Right lung (tissue), 5 donors: Measurements from ENCODE around the gene ZFPL1. TPM values are rescaled to one million over a fixed set of nuclear protein-coding genes. Genes with fewer than 3 reads are reported as not detected.
A peak's percentile ranks its signal among the peaks of the same experiment; 100 is the strongest.

Experiments
- DNase-seq, 2 donors: peaks; one replicate each; pipeline ENCODE4 v3.0.0-alpha.2; 2013
- polyA plus RNA-seq, 5 donors: library from polyadenylated mRNA; unstranded; fragments of 120-200 nt; gene quantifications; one replicate each; pipeline versions ENCODE4 v1.2.1 to v1.2.3, GENCODE V29; 2013; ENCODE audit warnings: inconsistent platforms in 1 of 5, low replicate concordance in 1 of 5; ENCODE audit not compliant: insufficient read length in 5 of 5, insufficient read depth in 1 of 5

Gene ZFPL1
- polyA plus RNA-seq, 5 donors: 23.5 to 35.3 (median 29.7) TPM

DNA sequence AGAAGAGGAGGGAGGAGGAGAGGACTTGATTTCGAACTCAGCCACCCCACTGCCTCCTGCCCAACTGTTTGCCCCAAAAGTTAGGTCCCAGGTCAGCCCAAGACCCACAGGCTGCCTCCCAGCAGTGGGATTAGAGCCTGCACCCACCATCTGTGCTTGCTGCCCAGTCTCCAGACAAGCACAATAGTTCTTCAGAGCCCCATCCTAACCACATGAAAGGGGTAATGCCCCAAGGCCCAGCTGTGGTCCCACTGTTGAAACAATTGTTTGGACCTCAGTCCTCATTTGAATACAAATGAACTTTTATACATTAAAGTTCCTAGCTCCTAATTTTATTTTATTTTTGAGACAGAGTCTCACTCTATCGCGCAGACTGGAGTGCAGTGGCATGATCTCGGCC lies 6.6 kb downstream of the ZFPL1 start:
- no peak for DNase-seq

DNA sequence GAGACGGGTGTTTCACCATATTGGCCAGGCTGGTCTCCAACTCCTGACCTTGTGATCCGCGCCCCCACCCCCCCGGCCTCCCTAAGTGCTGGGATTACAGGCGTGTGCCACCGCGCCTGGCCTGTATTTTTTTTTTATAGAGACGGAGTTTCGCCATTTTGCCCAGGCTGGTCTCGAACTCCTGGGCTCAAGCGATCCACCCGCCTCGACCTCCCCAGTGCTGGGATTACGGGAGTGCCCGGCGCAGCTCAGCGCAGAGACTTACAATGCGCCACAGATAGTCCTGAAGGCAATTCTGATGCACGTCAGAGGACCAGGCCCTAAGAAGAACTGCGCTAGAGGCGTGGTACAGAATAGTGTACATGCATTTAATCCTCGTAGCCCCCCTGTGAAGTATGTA lies 11.4 kb downstream of the ZFPL1 start:
- DNase-seq: no peak

DNA sequence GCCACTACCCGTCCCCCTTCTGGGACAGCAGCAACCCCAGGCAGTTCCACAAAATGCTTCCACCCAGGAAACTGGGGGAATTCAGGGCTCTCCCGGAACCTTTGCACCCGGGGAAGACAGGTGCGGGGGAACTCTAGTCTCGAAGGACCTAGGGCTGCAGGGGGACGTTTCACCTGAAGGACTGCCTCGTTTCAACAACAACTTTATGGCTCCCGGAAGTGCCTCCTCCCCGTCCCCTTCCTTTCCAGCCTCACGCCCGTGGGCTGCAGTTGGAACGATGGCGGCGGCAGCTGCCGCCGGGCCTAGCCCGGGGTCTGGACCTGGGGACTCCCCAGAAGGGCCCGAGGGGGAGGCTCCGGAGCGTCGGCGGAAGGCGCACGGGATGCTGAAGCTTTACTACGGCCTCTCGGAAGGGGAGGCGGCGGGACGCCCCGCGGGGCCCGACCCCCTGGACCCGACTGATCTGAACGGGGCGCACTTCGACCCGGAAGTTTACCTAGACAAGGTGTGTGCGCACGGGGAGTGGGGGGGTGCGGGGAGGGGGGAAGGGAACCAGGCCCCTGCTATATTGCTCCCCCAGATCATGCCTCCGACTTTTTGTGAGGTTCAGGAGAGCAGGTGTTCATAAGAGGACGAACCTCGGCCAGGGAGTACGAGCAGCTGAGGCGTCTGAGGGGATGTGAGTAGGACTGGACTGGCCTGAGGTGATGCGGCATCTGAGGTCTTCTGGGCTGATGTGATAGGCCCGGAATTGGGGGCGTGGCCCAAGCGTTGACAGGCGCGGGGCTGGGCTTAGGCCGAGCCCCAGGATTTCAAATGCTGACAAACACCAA lies 12.2 kb downstream of the ZFPL1 start, which contains the start of gene VPS51:
TSS of gene VPS51 (plus strand) at position 241 of the 833 bp plus-strand sequence. CDS start at position 278, 37 bp downstream.
- peak; percentile 83 for DNase-seq

DNA sequence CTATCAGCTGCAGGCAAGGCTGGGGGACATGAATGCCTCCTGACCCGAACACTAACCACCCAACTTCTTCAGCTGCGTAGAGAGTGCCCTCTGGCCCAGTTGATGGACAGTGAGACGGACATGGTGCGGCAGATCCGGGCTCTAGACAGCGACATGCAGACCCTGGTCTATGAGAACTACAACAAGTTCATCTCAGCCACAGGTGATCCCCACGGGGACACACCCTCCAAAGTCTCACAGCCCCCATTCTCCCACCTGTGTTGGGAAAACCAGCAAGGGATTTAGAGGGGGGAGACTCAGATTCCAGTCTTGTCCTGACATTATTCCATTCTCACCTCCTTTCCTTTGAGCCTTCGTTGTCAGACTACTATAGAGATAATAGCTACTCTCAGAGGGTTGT lies 12.9 kb downstream of the ZFPL1 start:
- no peak for DNase-seq

DNA sequence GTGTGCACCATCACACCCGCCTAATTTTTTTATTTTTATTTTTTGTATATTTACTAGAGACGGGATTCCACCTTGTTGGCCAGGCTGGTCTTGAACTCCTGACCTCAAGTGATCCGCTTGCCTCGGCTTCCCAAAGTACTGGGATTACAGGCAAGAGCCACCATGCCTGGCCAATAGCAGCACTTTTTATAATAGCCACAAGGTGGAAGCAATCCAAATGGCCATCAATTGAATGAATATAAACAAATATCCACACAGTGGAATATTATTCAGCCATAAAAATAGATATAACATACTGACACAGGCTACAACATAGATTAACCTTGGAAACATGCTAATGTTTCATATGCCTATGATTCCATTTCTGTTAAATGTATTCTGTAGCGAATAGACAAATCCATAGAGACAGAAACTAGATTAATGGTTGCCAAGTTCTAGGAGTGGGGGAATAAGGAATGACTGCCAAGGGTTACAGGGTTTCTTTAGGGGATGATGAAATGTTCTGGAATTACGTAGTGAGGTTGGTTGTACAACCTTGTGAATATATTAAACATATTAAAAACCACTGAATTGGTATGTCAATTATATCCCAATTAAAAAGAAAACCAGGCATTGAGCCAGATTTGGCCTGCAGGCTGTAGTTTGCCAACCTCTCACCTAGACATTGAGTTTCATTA lies 16.8 kb downstream of the ZFPL1 start:
- no peak for DNase-seq

DNA sequence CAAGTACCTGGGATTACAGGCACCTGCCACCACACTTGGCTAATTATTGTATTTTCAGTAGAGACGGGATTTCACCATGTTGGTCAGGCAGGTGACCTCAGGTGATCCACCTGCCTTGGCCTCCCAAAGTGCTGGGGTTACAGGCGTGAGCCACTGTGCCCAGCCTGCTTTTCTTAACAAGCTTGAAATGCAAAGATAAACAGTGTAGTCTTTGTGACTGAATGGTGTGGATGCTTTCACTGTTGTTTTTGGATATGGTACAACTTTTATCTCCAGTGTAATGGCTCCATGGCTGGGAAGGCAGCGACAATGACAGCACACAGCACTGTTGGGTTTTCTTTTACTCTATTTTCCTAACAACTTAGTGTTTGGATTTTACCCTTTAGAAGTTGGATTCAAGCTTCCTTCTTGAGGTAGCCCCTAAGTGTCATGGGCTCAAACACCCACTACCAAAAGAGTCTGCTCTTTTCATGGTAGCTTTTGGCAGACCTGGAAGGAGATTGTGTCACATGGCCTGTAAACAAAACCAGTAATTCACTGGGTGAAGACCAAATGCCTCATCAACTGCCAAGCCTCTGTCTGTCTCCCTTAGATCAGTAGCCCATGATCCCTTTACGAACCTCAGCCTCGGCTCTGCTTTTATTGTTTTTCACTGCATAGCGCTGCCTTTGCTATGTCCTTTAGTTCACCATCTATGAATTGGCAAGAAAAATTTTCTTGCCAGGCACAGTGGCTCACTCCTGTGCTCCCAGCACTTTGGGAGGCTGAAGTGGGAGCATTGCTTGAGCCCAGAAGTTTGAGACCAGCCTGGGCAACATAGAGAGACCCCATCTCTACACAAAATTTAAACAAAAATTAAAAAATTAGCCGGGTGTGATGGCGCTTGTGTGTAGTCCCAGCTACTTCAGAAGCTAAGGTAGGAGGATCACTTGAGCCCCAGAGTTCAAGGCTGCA lies 18.4 kb downstream of the ZFPL1 start:
- DNase-seq: no peak

DNA sequence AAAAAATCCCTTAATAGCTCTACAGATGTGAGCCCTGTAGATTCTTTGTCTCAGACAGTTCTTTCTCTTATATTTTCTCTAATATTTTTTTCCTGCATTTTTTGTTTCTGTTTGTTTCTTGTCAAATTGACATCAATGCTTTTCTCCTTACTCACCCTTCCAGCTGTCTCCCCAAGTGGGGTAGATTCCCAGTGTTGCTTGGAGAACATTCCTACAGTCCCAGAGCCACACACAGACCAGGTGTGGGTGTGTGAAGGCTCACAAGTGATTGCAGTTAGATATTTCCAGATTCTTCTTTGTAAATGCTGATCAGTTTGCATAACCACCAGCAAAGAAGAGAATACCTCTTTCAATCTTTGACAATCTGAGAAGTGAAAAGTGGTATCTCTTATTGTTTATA lies 19.5 kb downstream of the ZFPL1 start:
- no peak for DNase-seq

DNA sequence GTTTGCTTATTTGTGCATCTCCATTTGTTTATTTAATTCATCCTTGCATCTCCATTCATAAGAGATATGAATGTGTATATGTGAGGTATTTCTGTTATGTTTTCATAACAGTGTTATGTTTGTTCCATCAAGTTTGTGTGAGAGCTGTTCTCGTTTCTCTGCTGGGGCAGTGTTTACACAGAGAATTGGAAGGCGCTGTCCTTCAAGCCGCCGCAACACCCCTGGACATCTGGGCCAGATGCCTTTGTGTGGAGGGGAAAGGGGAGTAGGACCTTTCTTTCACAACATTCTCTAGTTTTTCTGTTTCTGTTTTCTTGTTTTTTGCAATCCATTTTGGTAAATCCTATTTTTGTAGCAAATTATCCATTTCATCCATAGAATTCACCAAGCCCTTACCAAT lies 20.6 kb downstream of the ZFPL1 start:
- DNase-seq: no peak

DNA sequence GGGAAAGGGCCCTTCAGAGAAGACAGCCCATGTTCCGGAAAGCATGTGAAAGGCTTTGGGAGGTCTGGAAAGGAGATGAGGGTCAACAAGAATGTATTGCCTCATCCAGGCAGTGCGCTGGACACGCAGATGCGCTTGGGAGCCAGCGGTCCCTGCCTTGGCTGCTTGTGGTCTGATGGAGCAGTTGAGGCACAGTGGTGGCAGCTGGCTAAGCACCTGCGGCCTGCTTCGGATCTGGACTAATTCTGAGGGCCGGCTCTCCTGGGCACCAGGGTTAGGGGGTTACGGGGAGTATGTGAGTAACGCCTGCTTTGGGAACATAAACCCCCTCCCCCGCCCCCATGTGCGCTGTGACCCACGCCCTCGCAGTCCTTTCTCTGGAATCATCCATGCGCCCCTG lies 23.1 kb downstream of the ZFPL1 start:
- DNase-seq: no peak

DNA sequence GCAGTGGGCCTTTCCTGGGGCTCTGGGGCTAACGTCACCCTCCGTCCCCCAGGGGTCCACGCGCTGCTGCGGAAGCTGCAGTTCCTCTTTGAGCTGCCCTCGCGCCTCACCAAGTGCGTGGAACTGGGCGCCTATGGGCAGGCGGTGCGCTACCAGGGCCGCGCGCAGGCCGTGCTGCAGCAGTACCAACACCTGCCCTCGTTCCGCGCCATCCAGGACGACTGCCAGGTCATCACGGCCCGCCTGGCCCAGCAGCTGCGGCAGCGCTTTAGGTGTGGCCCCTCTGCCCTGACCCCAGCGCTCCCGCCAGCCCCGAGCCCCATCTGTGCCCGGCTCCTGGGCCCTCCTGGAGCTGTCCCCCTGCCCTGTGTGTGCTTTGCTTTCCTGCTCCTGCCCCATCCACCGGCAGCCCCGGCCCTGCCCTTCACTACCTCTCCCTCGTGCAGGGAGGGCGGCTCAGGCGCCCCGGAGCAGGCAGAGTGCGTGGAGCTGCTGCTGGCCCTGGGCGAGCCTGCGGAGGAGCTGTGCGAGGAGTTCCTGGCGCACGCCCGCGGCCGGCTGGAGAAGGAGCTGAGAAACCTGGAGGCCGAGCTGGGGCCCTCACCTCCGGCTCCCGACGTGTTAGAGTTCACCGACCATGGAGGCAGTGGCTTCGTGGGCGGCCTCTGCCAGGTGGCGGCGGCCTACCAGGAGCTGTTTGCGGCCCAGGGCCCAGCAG lies 23.9 kb downstream of the ZFPL1 start:
- DNase-seq: no peak

DNA sequence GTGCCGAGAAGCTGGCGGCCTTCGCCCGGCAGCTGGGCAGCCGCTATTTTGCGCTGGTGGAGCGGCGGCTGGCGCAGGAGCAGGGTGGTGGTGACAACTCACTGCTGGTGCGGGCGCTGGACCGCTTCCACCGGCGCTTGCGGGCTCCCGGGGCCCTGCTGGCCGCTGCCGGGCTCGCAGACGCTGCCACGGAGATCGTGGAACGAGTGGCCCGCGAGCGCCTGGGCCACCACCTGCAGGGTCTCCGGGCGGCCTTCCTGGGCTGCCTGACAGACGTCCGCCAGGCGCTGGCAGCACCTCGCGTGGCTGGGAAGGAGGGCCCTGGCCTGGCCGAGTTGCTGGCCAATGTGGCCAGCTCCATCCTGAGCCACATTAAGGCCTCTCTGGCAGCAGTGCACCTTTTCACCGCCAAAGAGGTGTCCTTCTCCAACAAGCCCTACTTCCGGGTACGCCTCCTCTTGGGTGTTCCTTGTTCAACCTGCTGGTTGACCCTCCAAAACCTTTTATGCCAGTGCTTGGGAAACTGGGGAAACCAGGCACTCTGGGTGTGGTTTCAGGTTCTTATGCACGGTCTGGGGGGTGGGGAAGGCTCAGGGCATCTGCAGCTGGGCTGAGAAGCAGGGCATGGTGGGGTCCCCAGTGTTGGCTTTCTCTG lies 24.6 kb downstream of the ZFPL1 start:
- no peak for DNase-seq

DNA sequence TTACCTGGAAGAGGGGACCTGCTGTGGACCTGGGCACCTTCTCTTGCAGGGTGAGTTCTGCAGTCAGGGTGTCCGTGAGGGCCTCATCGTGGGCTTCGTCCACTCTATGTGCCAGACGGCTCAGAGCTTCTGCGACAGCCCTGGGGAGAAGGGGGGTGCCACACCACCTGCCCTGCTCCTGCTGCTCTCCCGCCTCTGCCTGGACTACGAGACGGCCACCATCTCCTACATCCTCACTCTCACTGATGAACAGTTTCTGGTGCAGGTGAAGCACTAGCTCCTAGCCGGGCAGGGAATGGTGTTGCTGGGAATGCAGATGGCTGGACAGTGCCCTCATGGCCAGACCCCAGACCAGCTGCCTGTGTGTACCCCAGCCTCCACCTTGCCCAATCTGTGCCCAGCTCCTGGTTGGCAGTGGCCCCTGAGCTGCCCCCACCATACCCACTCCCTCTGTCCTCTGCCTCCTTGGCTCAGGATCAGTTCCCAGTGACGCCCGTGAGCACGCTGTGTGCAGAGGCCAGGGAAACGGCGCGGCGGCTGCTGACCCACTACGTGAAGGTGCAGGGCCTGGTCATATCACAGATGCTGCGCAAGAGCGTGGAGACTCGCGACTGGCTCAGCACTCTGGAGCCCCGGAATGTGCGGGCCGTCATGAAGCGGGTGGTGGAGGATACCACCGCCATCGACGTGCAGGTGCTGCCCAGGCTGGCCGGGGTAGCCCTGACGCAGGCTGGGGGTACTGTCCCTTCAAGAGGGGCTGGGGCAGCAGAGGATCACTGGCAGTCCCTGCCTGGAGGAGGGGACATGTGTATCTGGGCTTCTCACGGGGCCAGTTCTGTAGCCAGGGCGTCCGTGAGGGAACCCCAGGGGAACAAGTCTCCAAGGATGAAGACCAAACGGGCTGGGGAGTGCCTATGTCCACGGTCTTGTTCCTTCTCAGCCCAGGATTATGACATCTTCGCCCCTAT lies 25.5 kb downstream of the ZFPL1 start:
- no peak for DNase-seq

DNA sequence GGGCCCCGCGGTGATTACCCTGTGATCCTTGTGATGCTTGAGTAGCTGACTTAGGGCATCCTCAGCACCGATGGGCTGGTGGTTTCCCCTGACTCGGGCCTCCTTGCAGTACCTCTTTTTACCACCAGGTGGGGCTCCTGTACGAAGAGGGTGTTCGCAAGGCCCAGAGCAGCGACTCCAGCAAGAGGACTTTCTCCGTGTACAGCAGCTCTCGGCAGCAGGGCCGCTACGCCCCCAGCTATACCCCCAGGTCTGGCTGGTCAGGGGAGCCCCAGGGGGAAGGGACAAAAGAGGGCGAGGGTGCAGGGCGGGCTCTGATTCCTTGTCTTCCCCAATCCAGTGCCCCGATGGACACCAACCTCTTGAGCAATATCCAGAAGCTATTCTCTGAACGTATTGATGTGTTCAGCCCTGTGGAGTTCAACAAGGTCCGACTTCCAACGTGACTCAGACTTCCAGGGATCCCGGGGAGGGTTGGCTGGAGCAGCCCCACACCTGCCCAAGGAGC lies 26.4 kb downstream of the ZFPL1 start:
- peak; percentile 66 to 77 for DNase-seq

DNA sequence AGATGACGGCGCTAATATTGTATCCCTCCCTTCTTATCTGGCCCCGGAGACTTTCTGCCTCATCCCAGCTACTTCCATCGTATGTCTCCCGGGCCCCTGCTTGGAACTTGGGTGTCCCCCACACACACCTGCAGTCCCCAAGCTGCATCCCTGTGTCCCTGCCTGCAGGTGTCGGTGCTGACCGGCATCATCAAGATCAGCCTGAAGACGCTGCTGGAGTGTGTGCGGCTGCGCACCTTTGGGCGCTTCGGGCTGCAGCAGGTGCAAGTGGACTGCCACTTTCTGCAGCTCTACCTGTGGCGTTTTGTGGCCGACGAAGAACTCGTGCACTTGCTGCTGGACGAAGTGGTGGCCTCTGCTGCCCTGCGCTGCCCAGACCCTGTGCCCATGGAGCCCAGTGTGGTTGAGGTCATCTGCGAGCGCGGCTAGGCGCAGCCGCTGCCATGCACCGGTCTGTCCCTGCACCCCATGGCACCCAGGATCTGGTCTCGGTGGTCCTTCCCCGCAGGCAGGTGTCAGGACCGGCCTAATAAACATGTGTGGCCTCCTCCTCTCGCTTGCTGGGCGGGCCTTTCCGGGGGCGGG lies 27.2 kb downstream of the ZFPL1 start:
- no peak for DNase-seq

DNA sequence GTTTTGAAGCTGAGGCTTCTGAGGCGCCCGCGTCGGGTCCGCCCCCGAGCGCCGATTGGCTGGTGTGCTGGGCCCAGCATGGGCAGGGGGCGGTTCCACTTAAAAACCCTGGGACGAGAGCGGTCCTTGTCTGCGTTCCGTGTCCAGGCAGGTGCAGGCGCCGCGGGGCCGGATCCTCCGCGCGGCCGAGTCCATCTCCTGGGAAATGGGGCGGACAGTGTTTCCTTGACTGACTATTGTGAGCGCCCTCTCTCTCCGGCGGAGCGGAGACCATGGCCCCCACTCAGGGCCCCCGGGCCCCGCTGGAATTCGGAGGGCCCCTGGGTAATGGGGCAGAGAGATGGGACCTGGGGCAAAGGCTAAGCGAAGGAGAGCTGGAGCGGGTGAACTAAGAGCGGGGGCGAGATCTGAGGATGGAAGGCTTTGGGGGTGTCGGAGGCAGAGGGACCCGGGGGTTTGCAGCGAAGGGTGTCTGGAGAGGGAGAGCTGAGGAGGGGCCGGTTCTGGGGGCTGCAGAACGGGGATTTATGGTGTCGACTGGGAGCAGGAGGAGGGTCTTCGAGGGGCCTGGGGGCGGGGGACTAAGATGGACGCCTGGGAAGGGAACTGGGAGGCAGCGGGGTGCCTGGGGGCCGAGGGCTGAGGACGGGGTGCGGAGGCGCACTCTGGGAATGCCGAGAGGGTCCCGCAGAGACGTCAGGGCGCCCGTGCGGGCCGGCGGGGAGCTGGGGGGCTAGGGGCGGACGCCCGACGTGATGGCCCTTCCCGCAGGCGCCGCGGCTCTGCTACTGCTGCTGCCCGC lies 27.9 kb downstream of the ZFPL1 start, which contains the start of gene TM7SF2:
TSS of gene TM7SF2 (plus strand) at position 129 of the 802 bp plus-strand sequence. CDS start at position 273, 144 bp downstream.
- peak; percentile 79 to 82 for DNase-seq

DNA sequence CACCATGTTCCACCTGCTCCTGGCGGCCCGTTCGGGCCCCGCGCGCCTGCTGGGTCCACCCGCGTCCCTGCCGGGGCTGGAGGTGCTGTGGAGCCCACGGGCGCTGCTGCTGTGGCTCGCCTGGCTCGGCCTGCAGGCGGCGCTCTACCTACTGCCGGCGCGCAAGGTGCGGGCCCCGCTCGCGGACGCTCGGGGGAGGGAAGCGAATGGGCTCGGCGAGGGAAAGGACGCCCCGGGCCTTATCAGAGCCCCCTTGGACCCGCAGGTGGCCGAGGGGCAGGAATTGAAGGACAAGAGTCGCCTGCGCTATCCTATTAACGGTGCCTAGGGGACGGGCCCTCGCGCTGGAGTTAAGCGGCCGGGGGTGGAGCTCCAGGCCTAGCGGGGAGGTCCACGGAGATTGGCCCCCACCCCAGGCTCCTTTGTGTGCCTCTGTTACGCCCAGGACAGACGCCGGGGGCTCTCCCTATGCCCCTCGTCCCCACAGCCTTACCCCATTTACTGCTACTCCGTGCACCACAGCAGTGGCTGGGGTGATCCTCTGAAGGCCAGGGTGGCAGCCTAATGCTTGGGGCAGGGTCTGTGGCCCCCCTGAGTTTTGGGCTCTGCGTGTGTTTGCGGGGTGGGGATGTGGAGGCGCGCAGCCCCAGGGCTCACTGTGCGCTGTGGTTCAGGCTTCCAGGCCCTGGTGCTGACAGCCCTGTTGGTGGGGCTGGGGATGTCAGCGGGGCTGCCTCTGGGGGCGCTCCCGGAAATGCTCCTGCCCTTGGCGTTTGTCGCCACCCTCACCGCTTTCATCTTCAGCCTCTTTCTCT lies 28.7 kb downstream of the ZFPL1 start:
- no peak for DNase-seq

DNA sequence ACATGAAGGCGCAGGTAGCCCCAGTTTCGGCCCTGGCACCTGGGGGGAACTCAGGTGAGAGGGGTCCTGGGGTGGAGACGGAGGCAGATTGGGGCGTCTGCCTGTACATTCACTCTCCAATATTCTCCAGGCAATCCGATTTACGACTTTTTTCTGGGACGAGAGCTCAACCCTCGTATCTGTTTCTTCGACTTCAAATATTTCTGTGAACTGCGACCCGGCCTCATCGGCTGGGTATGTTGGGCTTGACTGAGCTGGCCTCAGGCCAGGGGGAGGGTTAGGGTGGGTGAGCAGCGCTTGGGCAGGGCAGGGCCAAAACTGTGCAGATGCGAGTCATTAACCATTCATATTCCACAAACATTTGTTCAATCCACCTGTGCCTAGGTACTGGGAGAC lies 29.3 kb downstream of the ZFPL1 start:
- DNase-seq: no peak
